ENCODE data around the gene C8G. TPM values are rescaled to one million over a fixed set of nuclear protein-coding genes. Genes with fewer than 3 reads are reported as not detected.
A peak's percentile ranks its signal among the peaks of the same experiment; 100 is the strongest.

The C8G gene
- total and polyA plus RNA-seq, 9 of the 15 experiments (the other 6 are each of a cell fraction or from before 2014, with no cell fraction given) = 0.35 to 5.9 (median 2.7) TPM; not detected in 2

- TF ChIP-seq MGA (IDR thresholded peaks at IDR 0.05) (peak; percentile 39; the same call in 1 of the 2 replicates), E2F6 (IDR thresholded peaks at IDR 0.05; ENCODE audit: borderline replicate concordance in 1 of 2, extremely low read depth in 1 of 2, insufficient read depth in 1 of 2, insufficient read length in 1 of 2, low read depth in 1 of 2, low read length in 1 of 2, poor library complexity in 1 of 2, severe bottlenecking in 1 of 2) (peak in 1 of 2 experiments; percentile 59)
These were observed 19.9 kb downstream of the C8G start (continued) for GRCh38 chr9:136964833-136965422.
